COR-L47 (cell line): ENCODE results near the gene UNC50.
A peak's percentile ranks its signal among the peaks of the same experiment; 100 is the strongest.

ENCODE experiments used
- DNase-seq: peaks from one replicate; lab custom pipeline; 2025; lab: John Stamatoyannopoulos, UW

Gene UNC50

GRCh38 chr2:98608116-98608961, at the start of gene UNC50, which contains the start of gene COA5:
Gene UNC50, plus strand, starts transcription at chr2:98608589. Its CDS starts 1,171 bp downstream, at chr2:98609760.
Gene COA5, minus strand, starts transcription at chr2:98608512. Its CDS starts 107 bp downstream, at chr2:98608405.
- peak; percentile 79 for DNase-seq

- DNase-seq = no peak
Observed at GRCh38 chr2:98558852-98559530, 49.4 kb upstream of the UNC50 start.

- DNase-seq = no peak
Observed at GRCh38 chr2:98559581-98559980, 48.8 kb upstream of the UNC50 start.

- DNase-seq = no peak
Observed at GRCh38 chr2:98560256-98560771, 48.1 kb upstream of the UNC50 start.

GRCh38 chr2:98561018-98561417, 47.4 kb upstream of the UNC50 start:
- DNase-seq = no peak

- DNase-seq = no peak
Observed at GRCh38 chr2:98561902-98562695, 46.3 kb upstream of the UNC50 start.

GRCh38 chr2:98563394-98563793, 45.0 kb upstream of the UNC50 start:
- DNase-seq = no peak

- DNase-seq = no peak
Observed at GRCh38 chr2:98564541-98565132, 43.8 kb upstream of the UNC50 start.

GRCh38 chr2:98565286-98565860, 43.0 kb upstream of the UNC50 start:
- DNase-seq = no peak

GRCh38 chr2:98565941-98566340, 42.4 kb upstream of the UNC50 start:
- DNase-seq = no peak

- no peak for DNase-seq
Observed at GRCh38 chr2:98568161-98568956, 40.0 kb upstream of the UNC50 start.

- peak; percentile 16 for DNase-seq
Observed at GRCh38 chr2:98569197-98569793, 39.1 kb upstream of the UNC50 start.

GRCh38 chr2:98569915-98570314, 38.5 kb upstream of the UNC50 start:
- DNase-seq = no peak

- no peak for DNase-seq
Observed at GRCh38 chr2:98570356-98570755, 38.0 kb upstream of the UNC50 start.

- DNase-seq = no peak
Observed at GRCh38 chr2:98571121-98571701, 37.2 kb upstream of the UNC50 start.

- no peak for DNase-seq
Observed at GRCh38 chr2:98571796-98572195, 36.6 kb upstream of the UNC50 start.

- DNase-seq = no peak
Observed at GRCh38 chr2:98572211-98572610, 36.2 kb upstream of the UNC50 start.

- no peak for DNase-seq
Observed at GRCh38 chr2:98572676-98573075, 35.7 kb upstream of the UNC50 start.

- no peak for DNase-seq
Observed at GRCh38 chr2:98573426-98573825, 35.0 kb upstream of the UNC50 start.
